Hippocampal formation (tissue), 2 donors: ENCODE data around the gene ASIC2.

Experiments
- DNase-seq, 2 donors: peaks; one replicate each; lab custom pipeline; 2025; lab: John Stamatoyannopoulos, UW

Gene ASIC2

GRCh38 chr17:33287096-33287725 is 5.9 kb downstream of the ASIC2 start:
- no peak for DNase-seq

GRCh38 chr17:33285413-33285812 is 7.7 kb downstream of the ASIC2 start:
- DNase-seq, result no peak

- DNase-seq, result no peak
Observed at GRCh38 chr17:33284022-33284421, 9.1 kb downstream of the ASIC2 start.

- no peak for DNase-seq
Observed at GRCh38 chr17:33280162-33280943, 12.7 kb downstream of the ASIC2 start.

GRCh38 chr17:33277436-33278100 is 15.5 kb downstream of the ASIC2 start:
- DNase-seq, result no peak

- no peak for DNase-seq
Observed at GRCh38 chr17:33273743-33274410, 19.2 kb downstream of the ASIC2 start.

- DNase-seq, result no peak
Observed at GRCh38 chr17:33273271-33273670, 19.8 kb downstream of the ASIC2 start.

- DNase-seq, result no peak
Observed at GRCh38 chr17:33272438-33272837, 20.7 kb downstream of the ASIC2 start.

- no peak for DNase-seq
Observed at GRCh38 chr17:33269337-33270060, 23.6 kb downstream of the ASIC2 start.

GRCh38 chr17:33267851-33268548 is 25.1 kb downstream of the ASIC2 start:
- no peak for DNase-seq

GRCh38 chr17:33267271-33267790 is 25.8 kb downstream of the ASIC2 start:
- no peak for DNase-seq

- DNase-seq, result no peak
Observed at GRCh38 chr17:33266611-33267010, 26.5 kb downstream of the ASIC2 start.

- DNase-seq, result no peak
Observed at GRCh38 chr17:33266116-33266515, 27.0 kb downstream of the ASIC2 start.

GRCh38 chr17:33263396-33263795 is 29.7 kb downstream of the ASIC2 start:
- DNase-seq, result no peak

- DNase-seq, result no peak
Observed at GRCh38 chr17:33262266-33263123, 30.6 kb downstream of the ASIC2 start.

GRCh38 chr17:33261820-33262219 is 31.3 kb downstream of the ASIC2 start:
- DNase-seq, result no peak

- DNase-seq, result no peak
Observed at GRCh38 chr17:33260638-33261037, 32.5 kb downstream of the ASIC2 start.

- no peak for DNase-seq
Observed at GRCh38 chr17:33258296-33258695, 34.8 kb downstream of the ASIC2 start.

GRCh38 chr17:33245183-33245582 is 47.9 kb downstream of the ASIC2 start:
- no peak for DNase-seq

GRCh38 chr17:33243732-33244131 is 49.4 kb downstream of the ASIC2 start:
- no peak for DNase-seq
